Activated naive CD8-positive, alpha-beta T cell treated with anti-CD3 and anti-CD28 coated beads for 36 hours (primary cell): ENCODE measurements around the gene C5. TPM values are rescaled to one million over a fixed set of nuclear protein-coding genes. Genes with fewer than 3 reads are reported as not detected.
"Not testable (repeated sequence)": the region's sequence is repeated elsewhere in the genome, so short reads cannot be mapped to it uniquely, and the experiment has no call there.

Experiments
- DNase-seq: peaks from one replicate; pipeline ENCODE4 v3.0.0; 2021
- H3K27ac Mint-ChIP-seq: one replicate; pipeline ENCODE4 v1.8.0; 2022; ENCODE audit warnings: mild to moderate bottlenecking, moderate library complexity, mixed read lengths
- H3K27me3 Mint-ChIP-seq: one replicate; pipeline ENCODE4 v1.8.0; 2022; ENCODE audit warnings: mild to moderate bottlenecking, mixed read lengths
- H3K36me3 Mint-ChIP-seq: one replicate; pipeline ENCODE4 v1.8.0; 2021; ENCODE audit warnings: mild to moderate bottlenecking, mixed read lengths
- H3K4me1 Mint-ChIP-seq: one replicate; pipeline ENCODE4 v1.8.0; 2021; ENCODE audit warnings: mixed read lengths
- H3K4me3 Mint-ChIP-seq: one replicate; pipeline ENCODE4 v1.8.0; 2022; ENCODE audit warnings: mild to moderate bottlenecking, moderate library complexity, mixed read lengths
- H3K9me3 Mint-ChIP-seq: one replicate; pipeline ENCODE4 v1.8.0; 2022; ENCODE audit warnings: mixed read lengths
- total RNA-seq, 2 experiments: library from RNA; stranded (reverse); gene quantifications; one replicate each; pipeline ENCODE4 v1.2.3, GENCODE V29; 2021

C5 gene
- total RNA-seq, 2 experiments from 2014 or later, result 1.3 to 1.5 TPM

GRCh38 chr9:121066850-121067249 lies 16.8 kb upstream of the C5 start:
- Mint-ChIP-seq H3K4me1 (peaks cover 15% of the 10 kb centered on the region), H3K27me3 (no peaks in the 10 kb centered on the region), H3K9me3 (peaks cover 19% of the 10 kb centered on the region), H3K36me3 (peaks cover 20% of the 10 kb centered on the region), H3K27ac (no peak overlapping the region), H3K4me3 (no peak overlapping the region)
- no peak for DNase-seq

- no peak for DNase-seq
- Mint-ChIP-seq H3K36me3 (peaks cover 4% of the 10 kb centered on the region), H3K9me3 (peaks cover 8% of the 10 kb centered on the region), H3K27ac (no peak overlapping the region), H3K27me3 (no peaks in the 10 kb centered on the region), H3K4me3 (no peak overlapping the region), H3K4me1 (peaks cover 6% of the 10 kb centered on the region)
Measured at GRCh38 chr9:121059998-121060636, 10.0 kb upstream of the C5 start.

- Mint-ChIP-seq H3K36me3 (peaks cover 4% of the 10 kb centered on the region), H3K9me3 (peaks cover 8% of the 10 kb centered on the region), H3K27ac (no peak overlapping the region), H3K4me3 (no peak overlapping the region), H3K27me3 (no peaks in the 10 kb centered on the region), H3K4me1 (peaks cover 6% of the 10 kb centered on the region)
- DNase-seq, result no peak
Measured at GRCh38 chr9:121059513-121059912, 9.4 kb upstream of the C5 start.

- DNase-seq, result no peak
- Mint-ChIP-seq H3K27me3 (no peaks in the 10 kb centered on the region), H3K9me3 (peaks cover 8% of the 10 kb centered on the region), H3K36me3 (peaks cover 4% of the 10 kb centered on the region), H3K4me3 (no peak overlapping the region), H3K4me1 (peaks cover 2% of the 10 kb centered on the region), H3K27ac (no peak overlapping the region)
Measured at GRCh38 chr9:121057821-121058220, 7.7 kb upstream of the C5 start.

- Mint-ChIP-seq H3K4me1 (no peaks in the 10 kb centered on the region), H3K27me3 (no peaks in the 10 kb centered on the region), H3K27ac (no peak overlapping the region), H3K9me3 (peaks cover 8% of the 10 kb centered on the region), H3K36me3 (peaks cover 4% of the 10 kb centered on the region), H3K4me3 (no peak overlapping the region)
- DNase-seq, result no peak
Measured at GRCh38 chr9:121055642-121056143, 5.6 kb upstream of the C5 start.

- Mint-ChIP-seq H3K9me3 (peaks cover 8% of the 10 kb centered on the region), H3K27me3 (no peaks in the 10 kb centered on the region), H3K4me3 (no peak overlapping the region), H3K27ac (no peak overlapping the region), H3K4me1 (no peaks in the 10 kb centered on the region), H3K36me3 (peaks cover 4% of the 10 kb centered on the region)
- DNase-seq, result no peak
Measured at GRCh38 chr9:121053544-121053943, 3.5 kb upstream of the C5 start.

GRCh38 chr9:121048618-121049017 lies 1.5 kb downstream of the C5 start:
- Mint-ChIP-seq H3K9me3 (no peaks in the 10 kb centered on the region), H3K4me1 (no peaks in the 10 kb centered on the region), H3K4me3 (no peak overlapping the region), H3K27me3 (no peaks in the 10 kb centered on the region), H3K27ac (no peak overlapping the region), H3K36me3 (peaks cover 1% of the 10 kb centered on the region)
- DNase-seq, result no peak

DNA sequence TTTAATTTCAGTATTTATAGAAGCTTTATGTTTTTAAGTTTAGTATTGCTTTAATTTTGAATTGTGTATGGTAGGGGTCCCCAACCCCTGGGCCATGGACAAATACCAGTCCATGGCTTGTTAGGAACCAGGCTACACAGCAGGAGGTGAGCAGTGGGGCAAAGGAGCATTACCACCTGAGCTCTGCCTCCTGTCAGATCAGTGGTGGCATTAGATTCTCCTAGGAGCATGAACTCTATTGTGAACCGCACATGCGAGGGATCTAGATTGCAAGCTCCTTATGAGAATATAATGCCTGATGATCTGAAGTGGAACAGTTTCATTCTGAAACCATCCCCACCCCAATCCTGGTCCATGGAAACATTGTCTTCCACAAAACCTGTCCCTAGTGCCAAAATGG lies 1.9 kb downstream of the C5 start:
- no peak for DNase-seq
- Mint-ChIP-seq H3K4me1 (no peaks in the 10 kb centered on the region), H3K36me3 (peaks cover 1% of the 10 kb centered on the region), H3K4me3 (no peak overlapping the region), H3K9me3 (no peaks in the 10 kb centered on the region), H3K27ac (no peak overlapping the region), H3K27me3 (no peaks in the 10 kb centered on the region)

GRCh38 chr9:121038804-121039203 lies 11.3 kb downstream of the C5 start:
- no peak overlapping the region for H3K27ac Mint-ChIP-seq
- peaks cover 1% of the 10 kb centered on the region for H3K36me3 Mint-ChIP-seq
- no peak overlapping the region for H3K4me3 Mint-ChIP-seq
- H3K27me3 Mint-ChIP-seq, result no peaks in the 10 kb centered on the region
- no peaks in the 10 kb centered on the region for H3K9me3 Mint-ChIP-seq
- no peak for DNase-seq
- no peaks in the 10 kb centered on the region for H3K4me1 Mint-ChIP-seq

GRCh38 chr9:121038362-121038761 lies 11.7 kb downstream of the C5 start:
- DNase-seq, result no peak
- Mint-ChIP-seq H3K36me3 (no peaks in the 10 kb centered on the region), H3K27ac (no peak overlapping the region), H3K4me1 (no peaks in the 10 kb centered on the region), H3K27me3 (no peaks in the 10 kb centered on the region), H3K9me3 (no peaks in the 10 kb centered on the region), H3K4me3 (no peak overlapping the region)

GRCh38 chr9:121035717-121036116 lies 14.4 kb downstream of the C5 start:
- not testable (repeated sequence) for H3K4me1 Mint-ChIP-seq, DNase-seq, H3K9me3 Mint-ChIP-seq, H3K4me3 Mint-ChIP-seq, H3K36me3 Mint-ChIP-seq, H3K27me3 Mint-ChIP-seq, H3K27ac Mint-ChIP-seq

DNA sequence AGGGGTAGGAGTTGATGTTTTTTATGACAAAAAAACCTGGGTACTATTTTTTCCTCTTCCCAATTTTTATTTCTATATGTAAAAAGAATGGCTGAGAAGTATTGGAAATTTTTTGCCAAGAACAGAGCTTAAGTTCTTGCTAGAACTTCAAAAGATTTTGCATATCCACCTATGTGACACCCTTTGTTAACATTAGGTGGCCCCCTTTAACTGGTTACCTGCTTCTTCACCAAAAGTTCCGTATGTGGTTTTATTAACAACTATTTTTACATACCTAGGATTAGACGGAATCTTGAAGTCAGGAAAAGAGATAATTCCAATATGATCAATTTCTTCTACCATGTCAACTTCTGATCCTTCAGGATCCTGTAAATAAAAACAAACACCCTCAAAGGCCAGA lies 15.5 kb downstream of the C5 start:
- no peaks in the 10 kb centered on the region for H3K27me3 Mint-ChIP-seq
- H3K4me1 Mint-ChIP-seq, result no peaks in the 10 kb centered on the region
- no peaks in the 10 kb centered on the region for H3K9me3 Mint-ChIP-seq
- no peak overlapping the region for H3K27ac Mint-ChIP-seq
- H3K36me3 Mint-ChIP-seq, result no peaks in the 10 kb centered on the region
- H3K4me3 Mint-ChIP-seq, result no peak overlapping the region
- no peak for DNase-seq

DNA sequence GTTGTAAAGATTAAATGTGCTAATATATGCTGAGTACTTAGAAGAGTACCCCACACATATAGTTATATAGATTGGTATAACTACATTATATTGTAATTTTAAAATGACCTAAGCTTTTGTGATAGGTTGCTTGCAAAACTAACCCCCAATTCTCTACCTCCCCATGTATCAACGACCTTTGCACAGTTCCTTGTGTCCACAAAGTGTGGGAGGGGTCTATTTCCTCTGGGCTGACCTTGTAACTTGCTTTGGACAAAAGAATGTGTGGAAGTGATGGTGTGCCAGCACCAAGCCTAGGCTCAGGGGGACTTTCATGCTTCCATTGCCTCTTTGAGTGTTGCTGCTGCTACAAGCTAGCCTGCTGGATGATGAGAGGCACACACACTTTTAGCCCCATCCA lies 20.6 kb downstream of the C5 start:
- Mint-ChIP-seq H3K9me3 (no peaks in the 10 kb centered on the region), H3K27me3 (no peaks in the 10 kb centered on the region)

GRCh38 chr9:121028285-121028684 lies 21.8 kb downstream of the C5 start:
- not testable (repeated sequence) for DNase-seq, H3K4me1 Mint-ChIP-seq, H3K27ac Mint-ChIP-seq, H3K27me3 Mint-ChIP-seq, H3K36me3 Mint-ChIP-seq, H3K9me3 Mint-ChIP-seq, H3K4me3 Mint-ChIP-seq

More for the DNA sequence above, 20.6 kb downstream of the C5 start:
- Mint-ChIP-seq H3K4me3 (no peak overlapping the region), H3K36me3 (peaks cover 4% of the 10 kb centered on the region), H3K27ac (no peak overlapping the region), H3K4me1 (no peaks in the 10 kb centered on the region)
- DNase-seq, result no peak

- no peak overlapping the region for H3K27ac Mint-ChIP-seq
- no peaks in the 10 kb centered on the region for H3K9me3 Mint-ChIP-seq
- no peaks in the 10 kb centered on the region for H3K27me3 Mint-ChIP-seq
Measured at GRCh38 chr9:121026768-121027167, 23.3 kb downstream of the C5 start.

GRCh38 chr9:121026260-121026691 lies 23.8 kb downstream of the C5 start:
- Mint-ChIP-seq H3K27me3 (no peaks in the 10 kb centered on the region), H3K4me3 (no peak overlapping the region), H3K4me1 (no peaks in the 10 kb centered on the region), H3K36me3 (peaks cover 4% of the 10 kb centered on the region), H3K9me3 (no peaks in the 10 kb centered on the region), H3K27ac (no peak overlapping the region)
- no peak for DNase-seq

More at GRCh38 chr9:121026768-121027167, 23.3 kb downstream of the C5 start:
- Mint-ChIP-seq H3K36me3 (peaks cover 4% of the 10 kb centered on the region), H3K4me3 (no peak overlapping the region), H3K4me1 (no peaks in the 10 kb centered on the region)
- DNase-seq, result no peak
